Measurements from ENCODE around the gene VPS37B.

Gene VPS37B

GRCh38 chr12:122820138-122820537, 75.8 kb downstream of the VPS37B start:
- no peak overlapping the region for H3K27ac ChIP-seq
- TF ChIP-seq, protein P1, sequence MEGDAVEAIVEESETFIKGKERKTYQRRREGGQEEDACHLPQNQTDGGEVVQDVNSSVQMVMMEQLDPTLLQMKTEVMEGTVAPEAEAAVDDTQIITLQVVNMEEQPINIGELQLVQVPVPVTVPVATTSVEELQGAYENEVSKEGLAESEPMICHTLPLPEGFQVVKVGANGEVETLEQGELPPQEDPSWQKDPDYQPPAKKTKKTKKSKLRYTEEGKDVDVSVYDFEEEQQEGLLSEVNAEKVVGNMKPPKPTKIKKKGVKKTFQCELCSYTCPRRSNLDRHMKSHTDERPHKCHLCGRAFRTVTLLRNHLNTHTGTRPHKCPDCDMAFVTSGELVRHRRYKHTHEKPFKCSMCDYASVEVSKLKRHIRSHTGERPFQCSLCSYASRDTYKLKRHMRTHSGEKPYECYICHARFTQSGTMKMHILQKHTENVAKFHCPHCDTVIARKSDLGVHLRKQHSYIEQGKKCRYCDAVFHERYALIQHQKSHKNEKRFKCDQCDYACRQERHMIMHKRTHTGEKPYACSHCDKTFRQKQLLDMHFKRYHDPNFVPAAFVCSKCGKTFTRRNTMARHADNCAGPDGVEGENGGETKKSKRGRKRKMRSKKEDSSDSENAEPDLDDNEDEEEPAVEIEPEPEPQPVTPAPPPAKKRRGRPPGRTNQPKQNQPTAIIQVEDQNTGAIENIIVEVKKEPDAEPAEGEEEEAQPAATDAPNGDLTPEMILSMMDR (conservative IDR thresholded peaks at IDR 0.05) = no peak
- TF ChIP-seq ZFX (IDR thresholded peaks at IDR 0.05) = no peak

- TF ChIP-seq, protein P1 (conservative IDR thresholded peaks at IDR 0.05) = no peak
- TF ChIP-seq ZFX (IDR thresholded peaks at IDR 0.05) = no peak
- no peak overlapping the region for H3K27ac ChIP-seq
Observed at GRCh38 chr12:122819209-122819785, 76.6 kb downstream of the VPS37B start.
